ENCODE data around the gene QPCT.
"Not testable (repeated sequence)": the region's sequence is repeated elsewhere in the genome, so short reads cannot be mapped to it uniquely, and the experiment has no call there.

Gene QPCT

DNA sequence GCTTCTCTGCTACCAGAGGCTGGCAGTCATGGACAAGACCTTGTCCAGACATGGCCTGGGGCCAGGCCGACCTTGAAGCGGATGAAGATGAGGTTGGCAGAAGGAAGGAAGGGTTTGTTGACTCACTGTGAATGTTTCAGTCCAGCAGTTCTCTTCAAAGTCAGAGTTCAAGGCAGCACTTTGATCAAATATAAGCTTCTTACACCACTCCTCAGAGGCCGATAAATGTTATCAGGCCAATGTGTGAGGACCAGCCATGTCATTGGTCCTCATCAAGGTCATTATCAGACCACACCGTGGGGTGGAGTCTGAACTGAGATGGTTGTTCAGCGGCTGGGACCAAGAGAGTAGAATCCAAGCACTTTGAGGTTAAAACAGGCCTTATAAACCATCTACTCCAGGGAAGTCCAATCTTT is 35.5 kb downstream of the QPCT start:
- no peak overlapping the region for H3K27ac ChIP-seq (ENCODE audit: low read length)
- H3K4me3 ChIP-seq (ENCODE audit: low read length), result no peak overlapping the region
- no peak overlapping the region for H3K9ac ChIP-seq (ENCODE audit: low read depth, low read length)
- H3K27me3 ChIP-seq (ENCODE audit: insufficient read depth, low read length), result no peaks in the 10 kb centered on the region
- H3K9me3 ChIP-seq (ENCODE audit: insufficient read depth, low read depth, low read length), result no peaks in the 10 kb centered on the region
- no peaks in the 10 kb centered on the region for H3K4me1 ChIP-seq (ENCODE audit: insufficient read depth, low read length)
- H3K36me3 ChIP-seq (ENCODE audit: insufficient read depth, low read depth, low read length), result no peaks in the 10 kb centered on the region

DNA sequence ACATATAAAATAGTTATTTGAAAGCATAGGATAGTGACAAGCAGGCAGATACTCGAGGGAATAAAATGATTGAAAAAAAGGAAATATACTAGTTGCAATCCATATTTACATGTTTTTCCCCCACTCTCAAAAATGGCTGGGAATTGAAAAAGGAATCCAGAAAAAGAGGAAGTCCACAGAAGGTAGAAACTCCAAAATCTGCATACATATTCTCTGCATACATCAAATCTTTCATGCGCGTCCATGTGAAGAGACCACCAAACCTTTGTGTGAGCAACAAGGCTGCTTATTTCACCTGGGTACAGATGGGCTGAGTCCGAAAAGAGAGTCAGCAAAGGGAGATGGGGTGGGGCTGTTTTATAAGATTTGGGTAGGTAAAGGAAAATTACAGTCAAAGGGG is 36.4 kb downstream of the QPCT start:
- not testable (repeated sequence) for H3K9ac ChIP-seq (ENCODE audit: low read depth, low read length); H3K27ac ChIP-seq (ENCODE audit: low read length); H3K27me3 ChIP-seq (ENCODE audit: insufficient read depth, low read length); H3K36me3 ChIP-seq (ENCODE audit: insufficient read depth, low read depth, low read length); H3K9me3 ChIP-seq (ENCODE audit: insufficient read depth, low read depth, low read length); H3K4me1 ChIP-seq (ENCODE audit: insufficient read depth, low read length); H3K4me3 ChIP-seq (ENCODE audit: low read length)

DNA sequence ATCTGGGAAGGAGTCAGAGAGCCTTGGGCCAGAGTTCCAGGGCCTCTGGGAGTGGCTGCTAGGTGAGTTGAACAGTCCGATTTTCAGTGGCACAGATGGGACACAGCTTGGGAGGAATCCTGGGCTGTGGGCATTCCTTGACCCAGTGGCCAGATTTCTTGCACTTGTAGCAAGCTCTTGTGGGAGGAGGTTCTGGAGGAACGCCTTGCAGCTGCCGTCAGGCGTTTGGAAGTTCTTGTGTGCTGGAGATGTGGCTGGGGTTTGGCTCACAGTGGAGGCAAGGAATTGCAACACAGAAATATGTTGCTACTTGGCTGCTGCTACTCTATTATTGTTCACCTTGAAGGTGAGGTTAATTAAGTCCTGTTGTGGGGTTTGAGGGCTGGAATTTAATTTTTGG is 39.8 kb downstream of the QPCT start:
- H3K4me3 ChIP-seq (ENCODE audit: low read length); H3K4me1 ChIP-seq (ENCODE audit: insufficient read depth, low read length); H3K9me3 ChIP-seq (ENCODE audit: insufficient read depth, low read depth, low read length); H3K27ac ChIP-seq (ENCODE audit: low read length); H3K27me3 ChIP-seq (ENCODE audit: insufficient read depth, low read length); H3K9ac ChIP-seq (ENCODE audit: low read depth, low read length); H3K36me3 ChIP-seq (ENCODE audit: insufficient read depth, low read depth, low read length): not testable (repeated sequence)

DNA sequence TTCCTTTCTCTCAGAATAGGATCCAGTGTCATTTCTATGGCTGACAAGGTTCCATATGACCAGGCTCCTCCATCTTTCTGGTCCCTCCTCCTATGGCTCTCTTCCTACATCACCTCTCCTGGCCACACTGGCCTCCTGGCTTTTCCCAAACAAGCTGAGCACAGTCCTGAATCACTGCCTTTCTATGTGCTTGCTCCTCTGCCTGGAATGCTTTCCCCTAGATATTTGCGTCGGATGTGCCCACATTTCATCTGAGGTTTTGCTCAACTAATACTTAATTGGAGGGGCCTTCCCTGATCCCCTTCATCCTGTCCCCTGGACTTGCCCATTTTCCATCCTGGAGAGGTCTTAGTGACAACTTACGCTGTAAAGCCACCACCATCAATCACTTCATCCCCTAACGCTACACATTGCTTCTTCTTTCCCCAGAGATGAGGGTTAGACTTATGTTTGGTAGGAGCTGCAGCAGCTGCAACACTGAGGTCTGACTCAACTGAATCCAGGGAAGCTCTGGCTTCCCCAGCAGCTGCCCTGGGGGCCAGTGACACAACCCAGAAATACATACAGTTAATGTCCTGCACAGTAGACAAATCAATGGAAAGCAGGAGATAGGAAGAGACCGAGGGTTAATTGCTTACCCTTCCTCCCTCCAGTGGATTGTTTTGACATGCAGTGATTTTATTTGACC is 42.9 kb downstream of the QPCT start:
- no peak overlapping the region for H3K9ac ChIP-seq (ENCODE audit: low read depth, low read length)
- no peak overlapping the region for H3K4me3 ChIP-seq (ENCODE audit: low read length)
- no peaks in the 10 kb centered on the region for H3K9me3 ChIP-seq (ENCODE audit: insufficient read depth, low read depth, low read length)
- no peak overlapping the region for H3K27ac ChIP-seq (ENCODE audit: low read length)
- H3K36me3 ChIP-seq (ENCODE audit: insufficient read depth, low read depth, low read length), result no peaks in the 10 kb centered on the region
- H3K4me1 ChIP-seq (ENCODE audit: insufficient read depth, low read length), result peaks cover 15% of the 10 kb centered on the region
- H3K27me3 ChIP-seq (ENCODE audit: insufficient read depth, low read length), result no peaks in the 10 kb centered on the region

DNA sequence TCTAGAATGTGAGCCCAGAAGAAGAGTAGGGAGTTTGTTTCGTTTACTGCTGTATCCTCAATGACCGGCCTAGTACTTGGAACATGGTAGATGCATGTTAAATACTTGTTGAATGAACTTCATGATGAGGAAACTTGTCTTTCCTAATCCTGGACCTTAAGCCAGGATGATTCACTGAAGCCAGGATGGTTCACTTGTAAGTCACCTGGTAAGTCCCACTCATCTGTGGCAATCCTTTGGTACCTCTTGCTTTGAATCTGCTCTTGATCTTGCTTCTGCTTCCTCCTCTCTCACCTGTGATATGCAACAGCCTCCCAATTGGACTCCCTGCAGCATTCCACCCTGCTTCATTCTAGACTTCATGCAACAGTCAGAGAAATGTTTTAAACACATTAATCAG is 43.6 kb downstream of the QPCT start:
- Histone ChIP-seq H3K27me3 (ENCODE audit: insufficient read depth, low read length) (no peaks in the 10 kb centered on the region), H3K4me3 (ENCODE audit: low read length) (no peak overlapping the region), H3K4me1 (ENCODE audit: insufficient read depth, low read length) (peaks cover 15% of the 10 kb centered on the region), H3K36me3 (ENCODE audit: insufficient read depth, low read depth, low read length) (no peaks in the 10 kb centered on the region), H3K9me3 (ENCODE audit: insufficient read depth, low read depth, low read length) (no peaks in the 10 kb centered on the region), H3K9ac (ENCODE audit: low read depth, low read length) (no peak overlapping the region), H3K27ac (ENCODE audit: low read length) (no peak overlapping the region)

DNA sequence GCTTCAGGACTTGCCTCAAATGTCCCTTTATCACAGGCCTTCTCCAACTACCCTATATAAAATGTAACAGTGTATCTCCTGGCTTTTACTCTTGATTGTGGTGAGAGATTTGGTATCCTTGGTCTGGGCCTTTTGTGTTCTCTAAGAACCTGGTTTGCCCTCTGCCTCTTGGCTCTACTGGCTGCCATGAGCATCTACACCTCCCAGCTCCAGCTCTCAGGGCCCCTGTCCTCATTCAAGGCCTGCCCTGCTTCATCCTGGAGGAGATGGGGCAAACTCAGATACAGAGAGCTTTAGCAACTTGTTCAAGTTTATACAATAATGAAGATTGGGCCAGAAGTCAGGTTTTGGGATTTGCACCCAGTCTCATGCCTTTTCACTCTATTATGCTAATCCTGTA is 45.0 kb downstream of the QPCT start:
- Histone ChIP-seq H3K4me3 (ENCODE audit: low read length) (no peak overlapping the region), H3K9me3 (ENCODE audit: insufficient read depth, low read depth, low read length) (no peaks in the 10 kb centered on the region)

DNA sequence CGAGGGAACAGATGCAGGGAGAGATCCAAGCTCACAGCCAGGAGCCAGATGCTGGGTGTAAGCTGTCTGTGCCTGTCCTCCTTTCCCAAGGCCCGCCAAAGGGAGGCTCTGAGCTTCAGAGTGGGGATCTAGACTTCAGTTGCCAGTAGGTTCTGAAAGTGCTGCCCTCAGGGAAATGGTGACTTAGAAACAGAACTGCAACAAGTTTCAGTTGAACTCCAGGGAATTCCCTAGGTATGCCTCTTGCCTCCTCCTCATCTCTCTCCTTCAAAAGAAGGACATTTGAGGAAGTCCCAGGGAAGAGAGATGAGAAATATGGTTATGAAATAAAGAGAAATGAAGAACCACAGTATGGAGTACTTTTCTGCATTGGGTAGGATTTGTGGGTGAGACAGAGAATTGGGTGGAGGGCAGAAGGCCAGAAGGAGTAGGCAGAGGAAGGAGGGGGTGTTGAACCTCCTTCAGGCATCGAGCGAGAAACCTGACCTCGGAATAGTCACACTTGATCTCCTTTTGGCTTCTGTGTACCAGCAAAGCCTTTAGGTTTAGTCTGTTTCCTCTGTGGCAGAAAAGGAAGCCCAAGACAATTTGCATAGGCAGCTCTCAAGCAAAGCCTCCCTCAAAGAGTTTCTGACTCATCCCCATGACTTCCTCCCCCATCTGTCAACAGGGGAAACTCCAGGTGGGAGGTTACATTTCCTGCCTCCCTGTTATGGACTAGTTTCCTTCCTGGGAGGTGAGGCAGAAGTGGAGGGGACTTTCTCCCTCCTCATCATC is 45.7 kb downstream of the QPCT start:
- peaks cover 15% of the 10 kb centered on the region for H3K4me1 ChIP-seq (ENCODE audit: insufficient read depth, low read length)
- no peaks in the 10 kb centered on the region for H3K27me3 ChIP-seq (ENCODE audit: insufficient read depth, low read length)
- no peaks in the 10 kb centered on the region for H3K36me3 ChIP-seq (ENCODE audit: insufficient read depth, low read depth, low read length)
- H3K9ac ChIP-seq (ENCODE audit: low read depth, low read length), result no peak overlapping the region
- no peaks in the 10 kb centered on the region for H3K9me3 ChIP-seq (ENCODE audit: insufficient read depth, low read depth, low read length)
- no peak overlapping the region for H3K4me3 ChIP-seq (ENCODE audit: low read length)
- H3K27ac ChIP-seq (ENCODE audit: low read length), result no peak overlapping the region

More for the DNA sequence above, 45.0 kb downstream of the QPCT start:
- Histone ChIP-seq H3K4me1 (ENCODE audit: insufficient read depth, low read length) (peaks cover 15% of the 10 kb centered on the region), H3K36me3 (ENCODE audit: insufficient read depth, low read depth, low read length) (no peaks in the 10 kb centered on the region), H3K9ac (ENCODE audit: low read depth, low read length) (no peak overlapping the region), H3K27me3 (ENCODE audit: insufficient read depth, low read length) (no peaks in the 10 kb centered on the region), H3K27ac (ENCODE audit: low read length) (no peak overlapping the region)

DNA sequence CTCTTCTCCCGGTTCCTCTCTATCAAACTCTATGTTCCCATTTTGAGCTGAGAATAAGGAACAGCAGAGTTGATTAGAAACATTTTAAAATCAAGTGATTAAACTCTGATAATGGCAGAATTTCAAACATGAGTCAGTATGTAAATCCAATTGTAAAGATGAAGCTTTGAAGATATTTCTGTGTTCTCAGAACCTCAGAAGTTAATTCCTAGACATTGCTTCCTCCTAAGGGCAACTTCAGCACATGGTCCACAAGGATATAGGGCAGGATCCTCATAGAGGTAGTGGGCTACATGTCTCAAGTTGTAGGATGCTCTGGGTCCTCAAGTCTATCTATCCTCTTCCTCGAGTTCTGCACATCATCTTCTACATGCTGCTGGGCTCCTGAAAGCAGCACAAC is 46.3 kb downstream of the QPCT start:
- H3K27me3 ChIP-seq (ENCODE audit: insufficient read depth, low read length), result no peaks in the 10 kb centered on the region
- H3K4me1 ChIP-seq (ENCODE audit: insufficient read depth, low read length), result peaks cover 15% of the 10 kb centered on the region
- H3K4me3 ChIP-seq (ENCODE audit: low read length), result no peak overlapping the region
- H3K9ac ChIP-seq (ENCODE audit: low read depth, low read length), result no peak overlapping the region
- H3K27ac ChIP-seq (ENCODE audit: low read length), result no peak overlapping the region
- no peaks in the 10 kb centered on the region for H3K9me3 ChIP-seq (ENCODE audit: insufficient read depth, low read depth, low read length)
- no peaks in the 10 kb centered on the region for H3K36me3 ChIP-seq (ENCODE audit: insufficient read depth, low read depth, low read length)

DNA sequence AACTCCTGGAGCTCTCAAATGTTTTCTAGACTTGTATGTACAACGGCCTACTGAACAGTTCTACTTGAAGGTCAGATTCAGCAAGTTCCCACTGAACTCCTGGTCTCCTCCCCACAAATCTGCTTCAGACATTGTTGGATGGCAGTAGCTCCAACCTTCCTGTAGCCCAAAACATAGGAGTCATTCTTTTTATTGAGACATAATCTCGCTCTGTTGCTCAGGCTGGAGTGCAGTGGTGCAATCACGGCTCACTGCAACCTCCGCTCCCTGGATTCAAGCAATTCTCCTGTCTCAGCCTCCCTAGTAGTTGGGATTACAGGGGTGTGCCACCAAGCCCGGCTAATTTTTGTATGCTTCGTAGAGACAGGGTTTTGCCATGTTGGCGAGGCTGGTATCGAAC is 47.3 kb downstream of the QPCT start:
- H3K9ac ChIP-seq (ENCODE audit: low read depth, low read length), result no peak overlapping the region
- no peak overlapping the region for H3K4me3 ChIP-seq (ENCODE audit: low read length)
- H3K36me3 ChIP-seq (ENCODE audit: insufficient read depth, low read depth, low read length), result no peaks in the 10 kb centered on the region
- H3K27ac ChIP-seq (ENCODE audit: low read length), result no peak overlapping the region
- no peaks in the 10 kb centered on the region for H3K27me3 ChIP-seq (ENCODE audit: insufficient read depth, low read length)
- peaks cover 15% of the 10 kb centered on the region for H3K4me1 ChIP-seq (ENCODE audit: insufficient read depth, low read length)
- no peaks in the 10 kb centered on the region for H3K9me3 ChIP-seq (ENCODE audit: insufficient read depth, low read depth, low read length)

DNA sequence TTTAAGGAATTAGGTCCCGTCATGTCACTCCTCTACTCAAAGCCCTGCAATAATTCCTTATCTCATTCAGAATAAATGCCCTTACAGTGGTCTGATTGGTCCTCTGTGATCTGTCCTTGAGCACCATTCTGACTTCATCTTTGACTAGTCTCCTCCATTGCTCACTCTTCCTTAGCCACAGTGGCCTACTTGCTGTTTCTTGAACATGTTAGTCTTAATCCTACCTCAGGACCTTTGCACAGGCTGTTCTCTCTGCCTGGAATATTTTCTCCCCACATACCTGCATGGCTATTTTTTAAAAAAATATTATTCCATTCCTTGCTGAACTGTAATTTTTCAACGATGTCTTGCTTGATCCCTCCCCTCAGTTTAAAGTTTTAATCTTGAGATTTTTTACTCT is 48.0 kb downstream of the QPCT start:
- H3K9ac ChIP-seq (ENCODE audit: low read depth, low read length), result no peak overlapping the region
- H3K4me3 ChIP-seq (ENCODE audit: low read length), result no peak overlapping the region
- H3K27me3 ChIP-seq (ENCODE audit: insufficient read depth, low read length), result no peaks in the 10 kb centered on the region
- no peaks in the 10 kb centered on the region for H3K9me3 ChIP-seq (ENCODE audit: insufficient read depth, low read depth, low read length)
- H3K36me3 ChIP-seq (ENCODE audit: insufficient read depth, low read depth, low read length), result no peaks in the 10 kb centered on the region
- H3K4me1 ChIP-seq (ENCODE audit: insufficient read depth, low read length), result peaks cover 15% of the 10 kb centered on the region
- H3K27ac ChIP-seq (ENCODE audit: low read length), result no peak overlapping the region

DNA sequence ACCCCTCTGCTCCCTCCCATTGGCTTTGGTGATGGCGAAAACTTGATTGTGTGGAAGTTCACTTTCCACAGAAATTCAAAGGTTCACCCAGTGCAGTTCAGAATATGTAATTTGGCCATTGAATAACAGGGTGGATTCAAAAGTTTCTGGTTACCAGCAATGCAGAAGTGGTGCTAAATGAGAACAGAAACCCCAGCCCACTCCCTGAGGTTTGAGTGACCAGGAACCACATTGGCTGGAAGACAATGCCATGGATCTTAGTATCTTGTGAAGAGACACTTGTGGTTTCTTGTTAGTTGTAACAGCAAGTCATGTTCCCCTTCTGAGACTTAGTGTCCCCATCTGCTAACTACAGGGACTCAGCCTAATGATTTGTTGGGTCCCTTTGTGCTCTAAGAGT is 49.8 kb downstream of the QPCT start:
- Histone ChIP-seq H3K9ac (ENCODE audit: low read depth, low read length) (no peak overlapping the region), H3K36me3 (ENCODE audit: insufficient read depth, low read depth, low read length) (no peaks in the 10 kb centered on the region), H3K27me3 (ENCODE audit: insufficient read depth, low read length) (no peaks in the 10 kb centered on the region), H3K4me3 (ENCODE audit: low read length) (no peak overlapping the region), H3K4me1 (ENCODE audit: insufficient read depth, low read length) (peaks cover 15% of the 10 kb centered on the region), H3K9me3 (ENCODE audit: insufficient read depth, low read depth, low read length) (no peaks in the 10 kb centered on the region), H3K27ac (ENCODE audit: low read length) (no peak overlapping the region)

DNA sequence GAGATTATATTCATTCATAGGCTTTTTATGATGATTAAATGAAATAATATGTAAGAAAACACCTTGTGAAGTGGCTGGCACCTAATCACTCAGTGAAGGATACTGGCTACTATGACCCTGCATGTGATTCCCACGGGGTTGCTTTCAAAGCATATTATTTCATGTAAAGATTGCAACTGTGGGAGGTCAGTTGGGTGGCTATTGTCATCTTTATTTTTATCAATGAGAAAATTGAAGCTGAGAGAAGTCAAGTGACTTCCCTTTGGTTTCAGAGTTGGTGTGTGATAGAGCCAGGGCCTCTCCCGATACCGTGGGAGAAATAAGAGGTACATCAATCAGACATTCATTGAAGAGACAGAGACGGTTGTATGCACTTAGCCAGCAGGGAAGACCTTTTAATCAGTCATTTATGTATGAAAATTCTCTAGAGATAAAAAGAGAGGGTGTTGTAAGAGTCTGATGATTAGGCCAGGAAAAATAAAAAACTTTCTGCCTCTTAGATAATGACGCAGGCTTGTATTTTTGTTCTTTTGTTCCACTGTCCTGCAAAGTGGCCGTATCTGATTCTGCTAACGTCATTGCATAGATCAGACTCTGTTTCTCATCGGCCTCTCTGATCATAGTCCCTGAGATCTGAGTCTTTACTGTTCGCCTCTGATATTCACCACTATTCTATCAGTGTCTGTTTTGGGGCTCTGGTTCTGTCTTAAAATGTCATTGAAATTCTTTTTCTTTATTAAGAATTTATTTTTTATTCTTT is 50.5 kb downstream of the QPCT start:
- no peak overlapping the region for H3K4me3 ChIP-seq (ENCODE audit: low read length)
- H3K9ac ChIP-seq (ENCODE audit: low read depth, low read length), result no peak overlapping the region
- no peaks in the 10 kb centered on the region for H3K36me3 ChIP-seq (ENCODE audit: insufficient read depth, low read depth, low read length)
- H3K4me1 ChIP-seq (ENCODE audit: insufficient read depth, low read length), result peaks cover 9% of the 10 kb centered on the region
- H3K9me3 ChIP-seq (ENCODE audit: insufficient read depth, low read depth, low read length), result no peaks in the 10 kb centered on the region
- H3K27ac ChIP-seq (ENCODE audit: low read length), result no peak overlapping the region
- no peaks in the 10 kb centered on the region for H3K27me3 ChIP-seq (ENCODE audit: insufficient read depth, low read length)
